GM18867 (cell line): ENCODE measurements around the gene POU2AF1.

Experiments used
- ATAC-seq: cut with Tn5 transposase; IDR thresholded peaks from one replicate; pipeline ENCODE4 v1.9.1; 2021; ENCODE audit warnings: mild to moderate bottlenecking, moderate library complexity; ENCODE audit not compliant: unreplicated experiment

Gene POU2AF1

GRCh38 chr11:111362887-111363411, 16.1 kb downstream of the POU2AF1 start:
- no peak for ATAC-seq

- no peak for ATAC-seq
Observed at GRCh38 chr11:111361874-111362273, 17.2 kb downstream of the POU2AF1 start.

GRCh38 chr11:111361052-111361801, 17.8 kb downstream of the POU2AF1 start:
- no peak for ATAC-seq

GRCh38 chr11:111360150-111361043, 18.7 kb downstream of the POU2AF1 start:
- no peak for ATAC-seq

DNA sequence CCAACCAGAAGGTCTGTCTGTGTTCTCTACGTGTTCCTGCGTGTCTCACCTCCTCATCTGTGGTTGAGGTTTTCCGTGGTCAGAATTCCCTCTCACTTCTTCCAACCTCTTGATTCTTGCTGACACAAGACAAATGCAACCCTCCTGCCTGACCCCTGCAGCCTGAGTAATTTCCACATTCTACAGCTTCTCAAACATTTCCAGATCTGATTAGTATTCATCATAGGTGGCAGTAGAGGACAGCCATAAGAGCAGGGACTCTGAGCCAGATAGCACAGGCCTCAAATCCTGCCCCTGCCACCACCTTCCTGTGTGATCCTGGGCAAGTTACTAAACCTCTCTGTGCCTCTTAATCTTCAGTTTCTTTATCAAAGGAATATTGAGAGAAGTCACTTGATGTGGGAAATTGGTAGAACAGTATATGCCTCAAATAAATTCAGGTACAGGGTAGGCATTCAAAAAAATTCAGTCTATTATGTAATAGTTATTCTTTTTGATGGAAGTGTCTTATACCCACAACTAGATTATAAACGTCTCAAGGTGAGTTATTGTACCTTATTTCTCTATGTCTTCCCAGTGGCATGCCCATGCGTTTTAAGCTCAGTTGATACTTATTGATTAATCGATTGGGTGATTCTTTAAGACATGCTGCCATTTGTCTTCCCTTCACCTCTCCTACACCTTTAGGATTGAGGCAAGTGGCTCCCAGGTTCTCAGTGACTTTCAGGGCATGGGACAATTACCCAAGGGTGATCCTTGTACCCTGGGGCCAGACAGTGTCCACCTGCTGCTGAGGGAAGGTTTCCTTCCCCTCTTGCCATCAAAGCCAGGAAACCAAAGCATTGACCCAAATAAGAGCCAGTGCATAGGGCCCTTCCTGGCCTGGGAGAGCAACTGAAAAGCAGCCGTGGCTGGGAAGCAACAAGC, 19.6 kb downstream of the POU2AF1 start:
- no peak for ATAC-seq

DNA sequence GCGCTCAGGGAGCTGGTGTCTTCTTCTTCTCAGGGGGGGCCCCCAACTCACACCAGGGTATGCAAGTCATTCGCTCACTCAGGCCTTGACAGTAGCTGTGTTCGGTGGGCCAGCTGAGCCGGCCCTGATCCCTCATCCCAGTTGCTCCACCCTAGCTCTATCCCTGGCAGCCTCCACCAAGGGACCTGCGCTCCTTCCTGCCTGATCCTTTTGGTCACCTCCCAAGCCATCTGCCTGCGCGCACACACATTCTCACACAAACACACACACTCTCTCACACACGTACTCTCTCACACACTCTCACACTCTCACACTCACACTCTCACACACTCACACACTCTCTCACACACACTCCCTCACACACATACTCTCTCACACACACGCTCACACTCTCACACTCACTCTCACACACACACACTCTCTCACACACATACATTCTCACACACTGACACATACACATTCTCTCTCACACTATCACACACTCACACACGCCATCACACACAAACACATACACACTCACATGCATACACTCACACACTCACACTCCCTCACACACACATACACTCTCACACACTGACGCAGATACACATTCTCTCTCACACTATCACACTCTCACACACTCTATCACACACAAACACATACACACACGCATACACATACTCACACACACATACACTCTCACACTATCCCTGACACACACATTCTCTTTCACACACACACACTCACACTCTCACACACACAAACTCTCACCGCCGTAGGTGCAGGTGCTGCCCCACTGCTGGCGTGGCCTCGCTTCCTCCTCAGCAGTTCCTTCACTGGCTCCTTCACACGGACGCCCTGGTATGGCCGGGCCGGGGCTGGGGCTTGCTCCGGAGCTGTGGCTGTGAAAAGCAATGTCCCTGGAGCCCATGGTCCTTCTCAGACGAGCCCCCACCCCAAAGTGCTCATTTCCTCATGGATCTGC, 20.8 kb downstream of the POU2AF1 start:
- no peak for ATAC-seq

DNA sequence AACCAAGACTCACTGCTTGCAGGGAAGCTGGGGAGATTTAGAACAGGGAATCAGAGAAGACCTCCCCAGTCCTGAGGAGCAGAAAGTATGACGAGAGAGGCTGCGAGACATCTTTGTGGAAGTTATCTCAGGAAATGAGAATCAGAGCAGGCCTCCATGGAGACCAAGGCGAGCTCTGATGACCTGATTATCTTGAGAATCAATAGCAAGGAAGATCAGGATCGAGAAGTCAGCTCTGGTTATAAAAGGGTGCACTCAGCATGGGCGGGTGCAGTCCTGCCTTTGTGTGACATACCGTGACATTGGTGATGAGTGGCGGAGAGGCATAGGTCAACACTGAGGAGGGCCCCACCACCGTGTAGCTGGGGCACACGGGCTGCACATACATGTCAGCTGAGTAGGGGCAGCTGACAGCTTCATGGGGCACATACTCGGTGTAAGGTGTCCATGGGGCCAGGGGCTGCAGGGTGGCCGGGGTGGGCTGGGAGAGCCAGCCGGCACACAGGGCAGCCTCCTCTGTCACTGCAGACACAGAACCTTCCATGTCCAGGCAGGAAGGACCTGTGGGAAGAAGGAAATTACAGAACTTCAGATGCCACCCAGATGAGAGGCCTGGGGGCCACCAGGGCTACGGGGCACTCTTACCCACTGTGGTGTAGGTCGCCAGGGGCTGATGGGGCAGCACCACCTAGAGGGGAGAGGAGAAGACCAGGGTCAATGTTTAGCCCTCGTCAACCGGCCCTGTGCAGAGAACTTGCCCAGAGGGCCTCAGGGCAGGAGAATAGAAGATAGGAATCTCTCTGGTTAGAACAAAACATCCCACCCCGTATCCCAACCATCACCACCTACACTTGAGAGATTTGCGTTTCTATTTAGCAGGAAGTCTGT, 21.7 kb downstream of the POU2AF1 start:
- ATAC-seq, result no peak

DNA sequence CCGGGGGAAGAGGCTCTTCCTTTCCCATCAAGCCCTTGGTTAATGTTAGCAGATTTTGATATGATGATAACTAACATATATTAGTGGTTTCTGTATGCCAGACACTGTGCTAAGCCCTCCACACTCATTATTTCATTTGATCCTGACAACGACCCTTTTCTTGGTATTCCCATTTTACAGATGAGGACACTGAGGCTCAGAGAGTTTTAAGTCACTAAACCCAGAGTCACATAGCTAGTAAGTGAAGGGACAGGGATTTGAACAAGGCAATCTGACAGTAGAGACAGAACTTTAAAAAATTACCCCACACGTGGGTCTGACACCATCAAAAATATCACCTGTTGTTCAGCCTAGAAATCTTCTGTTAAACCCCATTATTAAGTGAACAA, 22.4 kb downstream of the POU2AF1 start:
- no peak for ATAC-seq

DNA sequence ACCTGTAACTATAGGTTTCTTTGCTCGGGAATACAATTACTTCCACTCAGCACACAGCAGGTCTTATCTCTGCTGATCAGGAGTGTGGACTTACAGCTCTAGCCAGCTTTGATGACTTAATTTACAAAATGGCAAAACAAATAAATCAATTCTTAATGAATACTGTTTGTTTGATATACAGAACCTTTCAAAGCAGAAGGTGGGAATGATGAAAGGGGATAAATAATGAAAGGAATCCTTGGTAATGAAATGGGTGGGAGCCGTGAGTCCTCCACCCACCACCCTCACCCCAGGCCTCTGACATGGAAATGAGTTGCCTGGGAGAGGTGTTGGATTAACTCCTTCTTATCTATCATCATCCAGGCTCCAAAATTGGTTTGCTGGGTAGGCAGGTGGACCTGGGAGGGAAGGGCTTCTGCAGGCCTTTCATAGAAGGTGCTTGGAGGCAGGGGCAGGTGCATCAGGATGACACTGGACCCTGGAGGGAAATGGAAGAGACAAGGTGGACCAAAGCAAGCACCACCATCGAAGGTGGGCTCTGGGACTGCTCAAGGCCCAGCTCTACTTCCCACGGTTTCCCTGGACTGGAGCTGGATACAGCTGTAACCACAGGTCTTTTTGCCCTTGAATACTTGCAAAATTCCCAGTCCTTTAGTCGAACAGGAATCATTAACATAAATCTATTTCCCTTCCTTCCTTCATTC, 23.0 kb downstream of the POU2AF1 start:
- no peak for ATAC-seq

- no peak for ATAC-seq
Observed at GRCh38 chr11:111355101-111355500, 24.0 kb downstream of the POU2AF1 start.

DNA sequence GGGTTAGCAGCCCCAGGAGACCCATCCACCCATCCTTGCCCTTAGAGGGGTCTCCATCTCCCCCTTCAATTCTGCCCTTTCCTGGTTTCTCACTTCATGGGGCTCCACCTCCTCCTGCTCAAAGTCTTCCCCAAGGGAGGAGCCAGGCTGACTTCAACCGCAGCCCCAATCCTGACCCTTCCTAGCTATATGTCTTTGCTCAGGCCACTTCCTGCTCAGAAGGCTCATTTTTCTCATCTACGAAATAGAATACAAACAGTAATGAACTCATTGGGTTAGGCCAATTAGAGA, 24.5 kb downstream of the POU2AF1 start:
- no peak for ATAC-seq

DNA sequence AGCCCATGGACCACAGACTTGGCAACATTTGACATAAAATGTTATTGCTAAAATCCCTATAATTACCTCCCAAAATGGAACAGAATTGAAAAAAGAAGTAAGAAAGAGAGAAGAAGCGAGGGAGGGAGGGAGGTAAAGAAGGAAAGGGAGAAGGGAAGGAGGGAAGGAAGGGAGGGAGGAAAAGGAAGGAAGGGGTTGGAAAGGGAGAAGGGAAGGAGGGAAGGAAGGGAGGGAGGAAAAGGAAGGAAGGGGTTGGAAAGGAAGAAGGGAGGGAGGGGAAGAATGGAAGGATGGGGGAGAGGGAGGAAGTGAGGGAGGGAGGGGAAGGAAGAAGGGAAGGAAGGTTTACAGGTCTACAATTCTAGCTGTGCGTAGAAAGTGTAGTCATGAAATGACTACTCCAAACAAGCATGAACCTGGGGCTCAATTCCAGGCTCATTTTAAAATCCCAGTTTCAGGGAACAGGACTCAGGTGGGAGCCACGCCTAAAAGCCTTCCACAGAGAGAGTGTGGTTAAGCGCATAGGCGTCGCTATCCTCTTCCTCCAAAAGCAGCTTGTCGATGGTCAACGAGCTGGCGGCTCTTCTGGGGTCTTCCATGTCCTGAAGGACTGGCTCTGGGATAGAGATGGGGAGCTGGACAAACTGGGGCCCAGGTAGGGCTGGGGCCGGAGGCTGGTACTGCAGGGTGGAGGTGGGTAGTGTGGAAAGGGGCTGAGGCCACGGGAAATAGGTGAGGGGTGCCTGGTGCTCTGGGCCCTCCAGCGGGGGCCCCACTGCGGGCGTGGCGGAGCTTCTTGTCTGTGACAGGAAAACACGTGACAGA, 25.1 kb downstream of the POU2AF1 start:
- no peak for ATAC-seq

GRCh38 chr11:111352935-111353710, 26.0 kb downstream of the POU2AF1 start:
- ATAC-seq, result no peak

DNA sequence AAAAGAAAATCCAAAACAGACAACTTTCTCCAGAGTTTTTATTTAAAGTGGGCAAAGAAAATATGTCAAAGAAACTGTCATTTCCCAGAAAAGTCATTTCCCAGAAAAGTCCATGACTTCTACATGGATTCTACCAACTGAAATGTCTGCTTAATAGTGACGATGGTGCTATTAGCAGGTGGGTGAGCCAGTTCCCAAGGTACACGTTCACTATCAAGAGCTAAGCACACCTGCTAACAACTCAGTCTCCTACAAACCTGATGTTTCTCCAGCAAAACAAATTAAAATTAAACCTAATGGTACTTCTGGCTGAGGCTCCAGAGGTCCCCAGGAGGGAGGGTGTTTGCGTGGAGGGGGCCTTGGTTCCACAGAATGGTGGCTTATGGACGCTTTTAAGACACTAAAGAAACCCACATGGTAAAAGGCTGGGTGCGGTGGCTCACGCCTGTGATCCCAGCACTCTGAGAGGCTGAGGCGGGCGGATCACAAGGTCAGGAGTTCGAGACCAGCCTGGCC, 26.8 kb downstream of the POU2AF1 start:
- ATAC-seq, result no peak

DNA sequence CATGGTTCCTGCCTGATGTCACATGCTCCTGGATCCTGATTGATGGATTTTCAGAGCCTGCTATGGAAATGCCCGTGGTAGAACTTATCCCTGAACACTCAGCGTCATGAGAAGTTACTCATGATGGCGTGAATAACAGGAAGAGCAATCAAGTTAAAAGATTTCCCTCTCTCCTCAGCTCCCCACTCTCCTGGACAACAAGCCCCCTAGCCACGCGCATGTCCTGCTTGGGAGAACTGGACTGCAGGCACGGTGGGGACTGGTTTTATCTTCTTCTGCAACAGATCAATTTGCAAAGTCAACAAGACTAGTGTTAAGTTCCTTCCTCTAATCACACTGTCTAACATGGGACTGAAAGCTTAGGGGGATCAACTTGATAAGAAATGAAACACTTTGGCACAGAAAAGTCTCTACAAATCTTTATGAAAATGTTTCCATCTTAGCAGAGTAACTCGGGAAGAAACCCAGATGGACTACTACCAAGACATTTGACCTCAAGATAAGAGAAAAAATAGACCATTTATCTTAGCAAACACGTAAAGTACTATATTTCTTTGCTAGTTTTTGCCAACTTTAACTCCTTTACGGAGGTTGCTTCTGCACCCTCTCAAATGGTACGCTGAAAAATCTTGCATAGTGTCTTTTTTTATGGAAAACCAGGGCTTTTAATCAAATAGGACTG, 27.6 kb downstream of the POU2AF1 start:
- ATAC-seq, result no peak

- ATAC-seq, result no peak
Observed at GRCh38 chr11:111350811-111351210, 28.3 kb downstream of the POU2AF1 start.
